Left ventricle myocardium inferior (tissue), 1 donor: ENCODE measurements around the gene LRRC42. TPM values are rescaled to one million over a fixed set of nuclear protein-coding genes. Genes with fewer than 3 reads are reported as not detected.

Experiments used
- DNase-seq: peaks from one replicate; pipeline ENCODE4 v3.0.0-alpha.2; 2020
- H3K27ac ChIP-seq: fragments of 200-600 bp; replicated peaks from 2 replicates; pipeline ENCODE4 v1.8.0; 2021
- H3K27me3 ChIP-seq: fragments of 200-600 bp; 2 replicates; pipeline ENCODE4 v1.8.0; 2021; ENCODE audit warnings: low read depth
- H3K36me3 ChIP-seq: fragments of 200-600 bp; 2 replicates; pipeline ENCODE4 v1.8.0; 2021
- H3K4me1 ChIP-seq: fragments of 200-600 bp; 2 replicates; pipeline ENCODE4 v1.8.0; 2021
- H3K4me3 ChIP-seq: fragments of 200-600 bp; 2 replicates; pipeline ENCODE4 v1.8.0; 2021; ENCODE audit warnings: mild to moderate bottlenecking, moderate library complexity
- H3K9me3 ChIP-seq: fragments of 200-600 bp; replicated peaks from 2 replicates; pipeline ENCODE4 v1.8.0; 2021
- intact Hi-C: fragments of 100-400 bp; cut with micrococcal nuclease; formaldehyde crosslinking; loops from one replicate; pipeline ENCODE4 v1.11.0; 2022
- total RNA-seq: library from RNA; stranded (reverse); fragmentation: NEBNext Ultra II Directional; extraction: Animal tissue kit (Norgen Biotek cat#: 25700); gene quantifications from one replicate; pipeline ENCODE4 v1.2.1, GENCODE V29; 2021
- TF ChIP-seq, protein P1 (sequence below): fragments of 200-600 bp; IDR thresholded peaks from 2 replicates; pipeline ENCODE4 v1.8.0; 2021; ENCODE audit warnings: antibody characterized with exemption, mild to moderate bottlenecking, borderline replicate concordance
- donor health status: DM: no; HTN: yes; CAD: no; lungs with severe emphysema.

LRRC42 gene
- total RNA-seq, 1 donor from 2014 or later: 12.9 TPM

GRCh38 chr1:53948291-53948690, 2.1 kb downstream of the LRRC42 start:
- no peak for DNase-seq
- TF ChIP-seq, protein P1, sequence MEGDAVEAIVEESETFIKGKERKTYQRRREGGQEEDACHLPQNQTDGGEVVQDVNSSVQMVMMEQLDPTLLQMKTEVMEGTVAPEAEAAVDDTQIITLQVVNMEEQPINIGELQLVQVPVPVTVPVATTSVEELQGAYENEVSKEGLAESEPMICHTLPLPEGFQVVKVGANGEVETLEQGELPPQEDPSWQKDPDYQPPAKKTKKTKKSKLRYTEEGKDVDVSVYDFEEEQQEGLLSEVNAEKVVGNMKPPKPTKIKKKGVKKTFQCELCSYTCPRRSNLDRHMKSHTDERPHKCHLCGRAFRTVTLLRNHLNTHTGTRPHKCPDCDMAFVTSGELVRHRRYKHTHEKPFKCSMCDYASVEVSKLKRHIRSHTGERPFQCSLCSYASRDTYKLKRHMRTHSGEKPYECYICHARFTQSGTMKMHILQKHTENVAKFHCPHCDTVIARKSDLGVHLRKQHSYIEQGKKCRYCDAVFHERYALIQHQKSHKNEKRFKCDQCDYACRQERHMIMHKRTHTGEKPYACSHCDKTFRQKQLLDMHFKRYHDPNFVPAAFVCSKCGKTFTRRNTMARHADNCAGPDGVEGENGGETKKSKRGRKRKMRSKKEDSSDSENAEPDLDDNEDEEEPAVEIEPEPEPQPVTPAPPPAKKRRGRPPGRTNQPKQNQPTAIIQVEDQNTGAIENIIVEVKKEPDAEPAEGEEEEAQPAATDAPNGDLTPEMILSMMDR: no peak
- Histone ChIP-seq H3K9me3 (no peaks in the 10 kb centered on the region), H3K36me3 (peaks cover 15% of the 10 kb centered on the region), H3K27me3 (no peaks in the 10 kb centered on the region), H3K4me3 (no peak overlapping the region), H3K4me1 (peaks cover 54% of the 10 kb centered on the region), H3K27ac (no peak overlapping the region)
- intact Hi-C loops: no loop called here

DNA sequence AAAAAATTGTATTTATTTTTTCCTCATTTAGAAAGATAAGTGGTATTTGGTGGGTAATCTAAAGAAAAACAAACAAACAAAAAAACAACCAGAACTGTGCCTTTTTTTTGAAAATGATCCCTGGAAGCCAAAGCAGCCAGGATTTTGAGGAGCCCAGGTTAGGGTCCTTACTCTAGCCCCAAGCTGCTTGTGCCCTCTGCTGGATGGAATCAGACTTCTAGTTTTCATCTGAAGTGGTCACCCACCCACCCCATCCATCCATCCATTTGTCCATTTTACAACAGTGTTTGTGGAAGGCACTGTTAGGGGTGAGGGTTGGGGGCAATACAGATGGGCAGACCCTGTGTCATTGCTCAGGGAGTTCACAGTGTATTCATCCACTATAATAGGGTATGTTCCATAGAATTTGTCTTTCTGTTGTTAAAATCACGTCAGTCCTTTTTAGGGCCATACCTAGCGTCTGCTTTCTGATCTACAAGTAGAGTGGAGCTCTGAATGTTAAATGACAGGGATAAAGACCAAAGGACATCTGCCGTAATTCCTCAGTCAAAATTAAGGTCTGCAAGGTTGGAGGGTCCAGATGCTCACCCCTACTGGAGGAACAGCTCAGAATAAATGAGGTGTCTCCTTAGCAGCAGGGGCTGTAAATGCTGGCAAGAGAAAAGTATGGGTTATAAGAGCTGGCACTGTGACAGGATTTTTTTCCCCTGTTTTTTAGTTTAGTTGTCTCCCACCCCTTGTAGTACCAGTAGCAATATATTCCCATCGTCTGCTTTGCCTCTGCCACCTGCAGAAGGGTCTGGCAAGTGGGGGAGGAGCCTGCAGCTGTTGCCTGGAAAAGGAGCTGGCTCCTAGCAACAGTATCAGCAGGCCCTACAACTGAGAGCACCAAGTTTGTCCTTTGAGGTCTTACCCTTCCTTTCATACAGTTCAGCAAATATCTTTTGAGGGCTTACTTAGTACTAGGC, 3.2 kb downstream of the LRRC42 start:
- Histone ChIP-seq H3K36me3 (peaks cover 25% of the 10 kb centered on the region), H3K9me3 (no peaks in the 10 kb centered on the region), H3K27me3 (no peaks in the 10 kb centered on the region), H3K4me1 (peaks cover 53% of the 10 kb centered on the region), H3K4me3 (no peak overlapping the region), H3K27ac (no peak overlapping the region)
- intact Hi-C loops: no loop called here
- no peak for DNase-seq
- TF ChIP-seq, protein P1: peak; percentile 49

GRCh38 chr1:53951697-53952096, 5.5 kb downstream of the LRRC42 start:
- no peak for DNase-seq
- H3K9me3 ChIP-seq: no peaks in the 10 kb centered on the region
- H3K4me3 ChIP-seq: no peak overlapping the region
- H3K4me1 ChIP-seq: peaks cover 45% of the 10 kb centered on the region
- intact Hi-C loops: loop anchor here (10.0 kb wide), 1 partner anchor 77 kb away; no protein-coding TSS in a partner anchor
- H3K27me3 ChIP-seq: no peaks in the 10 kb centered on the region
- no peak overlapping the region for H3K27ac ChIP-seq
- H3K36me3 ChIP-seq: peaks cover 29% of the 10 kb centered on the region
- TF ChIP-seq, protein P1: no peak

DNA sequence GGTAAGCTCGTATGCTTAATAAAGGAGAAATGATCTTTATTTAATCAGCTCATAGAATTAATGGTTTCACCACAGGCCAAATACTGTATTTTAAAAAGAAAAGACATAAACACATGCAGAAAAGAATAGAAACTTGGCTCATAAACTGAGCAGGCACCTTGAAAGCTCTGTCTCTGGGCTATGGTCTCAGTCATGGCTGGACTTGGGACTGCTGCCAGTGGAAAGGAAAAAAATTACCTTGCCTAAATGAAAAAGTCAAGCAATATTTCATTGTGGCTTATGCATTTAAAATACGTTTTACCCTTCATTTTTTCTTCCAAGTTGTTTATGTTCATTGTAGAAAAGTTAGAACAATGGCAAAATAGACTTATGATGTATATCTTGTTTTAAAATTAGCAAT, 8.0 kb downstream of the LRRC42 start:
- H3K27ac ChIP-seq: no peak overlapping the region

GRCh38 chr1:53956308-53957168, 10.4 kb downstream of the LRRC42 start:
- intact Hi-C loops: loop anchor here (10.0 kb wide), 1 partner anchor 82 kb away; no protein-coding TSS in a partner anchor
- TF ChIP-seq, protein P1: no peak
- H3K36me3 ChIP-seq: peaks cover 54% of the 10 kb centered on the region

More for the DNA sequence above, 8.0 kb downstream of the LRRC42 start:
- Histone ChIP-seq H3K36me3 (peaks cover 37% of the 10 kb centered on the region), H3K4me3 (no peak overlapping the region), H3K27me3 (no peaks in the 10 kb centered on the region), H3K4me1 (peaks cover 34% of the 10 kb centered on the region), H3K9me3 (no peaks in the 10 kb centered on the region)
- no peak for DNase-seq
- intact Hi-C loops: loop anchor here (10.0 kb wide), 1 partner anchor 79 kb away; no protein-coding TSS in a partner anchor
- TF ChIP-seq, protein P1: no peak

More at GRCh38 chr1:53956308-53957168, 10.4 kb downstream of the LRRC42 start:
- Histone ChIP-seq H3K27me3 (no peaks in the 10 kb centered on the region), H3K9me3 (no peaks in the 10 kb centered on the region), H3K4me3 (no peak overlapping the region), H3K4me1 (peaks cover 19% of the 10 kb centered on the region), H3K27ac (peak overlapping the region; percentile 25)
- no peak for DNase-seq
